ENCODE data around the gene LMAN1. TPM values are rescaled to one million over a fixed set of nuclear protein-coding genes. Genes with fewer than 3 reads are reported as not detected.

The LMAN1 gene
- total and polyA plus RNA-seq, 2 of the 13 experiments (the other 11 are each of a cell fraction or from before 2014, with no cell fraction given) = 127 to 131 TPM

- no peak for TF ChIP-seq ARID3A (IDR thresholded peaks at IDR 0.05; ENCODE audit: low read depth, low read length)
- TF ChIP-seq ZNF775 (CRISPR knock-in tag; IDR thresholded peaks at IDR 0.05; ENCODE audit: borderline replicate concordance) = peak; percentile 51; the same call in 1 of the 2 replicates
- TF ChIP-seq CTCF (CRISPR knock-in tag; IDR thresholded peaks at IDR 0.05) = peak; percentile 98
- TF ChIP-seq NCOR1 (IDR thresholded peaks at IDR 0.05; ENCODE audit: borderline replicate concordance, low read length) = no peak
- TF ChIP-seq KDM5B (CRISPR knock-in tag; IDR thresholded peaks at IDR 0.05; ENCODE audit: borderline replicate concordance) = no peak
- TF ChIP-seq ZNF383 (CRISPR knock-in tag; IDR thresholded peaks at IDR 0.05; ENCODE audit: borderline replicate concordance) = no peak
- TF ChIP-seq ZNF275 (CRISPR knock-in tag; IDR thresholded peaks at IDR 0.05; ENCODE audit: borderline replicate concordance) = no peak
- TF ChIP-seq PRDM4 (CRISPR knock-in tag; IDR thresholded peaks at IDR 0.05; ENCODE audit: borderline replicate concordance) = no peak
- TF ChIP-seq BORCS8-MEF2B (CRISPR knock-in tag; IDR thresholded peaks at IDR 0.05) = no peak
- no peak for TF ChIP-seq MLXIP (CRISPR knock-in tag; IDR thresholded peaks at IDR 0.05; ENCODE audit: borderline replicate concordance)
- no peak for TF ChIP-seq KLF16 (CRISPR knock-in tag; IDR thresholded peaks at IDR 0.05)
- no peak for TF ChIP-seq KDM6A (CRISPR knock-in tag; IDR thresholded peaks at IDR 0.05; ENCODE audit: low read depth)
- no peak for TF ChIP-seq ZNF563 (CRISPR knock-in tag; IDR thresholded peaks at IDR 0.05)
- no peak for TF ChIP-seq ZNF773 (CRISPR knock-in tag; IDR thresholded peaks at IDR 0.05; ENCODE audit: borderline replicate concordance)
- TF ChIP-seq REPIN1 (CRISPR knock-in tag; IDR thresholded peaks at IDR 0.05; ENCODE audit: borderline replicate concordance, low read depth) = peak; percentile 60; the same call in 1 of the 2 replicates
- no peak for TF ChIP-seq TIGD3 (CRISPR knock-in tag; IDR thresholded peaks at IDR 0.05; ENCODE audit: borderline replicate concordance)
Observed at GRCh38 chr18:59402432-59403090, 43.5 kb upstream of the LMAN1 start (continued).
